ENCODE results near the gene FARSA.
"Not testable (repeated sequence)": the region's sequence is repeated elsewhere in the genome, so short reads cannot be mapped to it uniquely, and the experiment has no call there.

The FARSA gene

DNA sequence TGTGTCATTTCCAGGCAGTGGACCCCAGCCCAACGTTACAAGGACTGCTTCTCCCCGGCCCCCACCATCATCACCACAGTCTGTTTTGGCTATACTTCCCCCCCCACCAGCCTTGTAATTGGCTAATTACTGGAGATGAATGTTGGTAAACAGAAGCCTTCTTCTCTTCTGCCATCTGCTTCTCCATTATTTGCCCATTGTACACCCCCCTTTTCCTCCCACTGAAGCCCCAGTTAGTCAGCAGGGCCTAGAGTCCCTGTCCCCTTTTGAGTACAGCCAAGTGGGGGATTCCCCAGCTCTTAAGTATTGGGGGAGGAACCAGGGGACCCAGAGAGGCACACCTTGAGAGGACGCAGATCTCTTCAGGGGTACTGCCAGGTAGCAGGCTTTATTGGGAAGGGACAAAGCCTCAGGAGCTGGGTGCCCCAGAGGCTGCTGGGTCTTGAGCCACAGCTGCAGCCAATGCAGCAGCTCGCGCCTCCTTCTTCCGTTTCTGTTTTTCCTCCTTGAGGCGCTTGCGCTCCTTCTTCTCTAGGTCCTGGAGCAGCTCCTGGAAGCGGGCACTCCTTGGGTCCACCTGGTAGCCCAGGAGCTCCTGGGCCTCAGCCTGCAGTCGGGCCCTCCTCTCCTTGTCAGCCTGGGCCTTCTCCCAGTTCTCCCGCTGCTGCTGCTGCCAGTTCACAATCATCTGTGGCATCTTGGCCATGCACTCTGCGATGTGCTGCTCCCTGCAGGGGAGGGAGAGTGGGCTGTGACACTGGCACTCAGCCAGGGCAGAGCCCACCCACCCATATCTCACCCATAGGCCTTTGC lies 20.5 kb upstream of the FARSA start:
- DNase-seq: no peak

DNA sequence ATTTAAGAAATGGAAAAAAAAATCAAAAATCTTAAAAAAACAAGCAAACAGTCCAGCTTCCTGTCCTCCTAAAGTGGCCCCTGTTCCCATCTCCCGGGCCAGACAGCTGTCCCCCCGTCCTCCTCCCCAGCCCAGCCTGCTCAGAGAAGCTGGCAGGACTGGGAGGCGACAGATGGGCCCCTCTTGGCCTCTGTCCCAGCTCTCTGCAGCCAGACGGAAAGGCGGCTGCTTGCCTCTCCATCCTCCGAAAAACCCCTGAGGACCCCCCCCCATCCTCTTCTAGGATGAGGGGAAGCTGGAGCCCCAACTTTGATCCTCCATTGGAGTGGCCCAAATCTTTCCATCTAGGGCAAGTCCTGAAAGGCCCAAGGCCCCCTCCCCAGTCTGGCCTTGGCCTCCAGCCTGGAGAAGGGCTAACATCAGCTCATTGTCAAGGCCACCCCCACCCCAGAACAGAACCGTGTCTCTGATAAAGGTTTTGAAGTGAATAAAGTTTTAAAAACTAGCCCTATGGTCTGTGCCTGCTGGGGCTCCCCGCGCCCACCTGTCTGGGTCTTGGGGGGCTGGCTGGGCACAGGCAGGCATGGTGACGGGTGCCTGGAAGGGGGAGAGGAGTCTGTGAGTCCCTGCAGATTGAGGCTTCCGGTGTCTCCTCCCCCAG lies 19.8 kb upstream of the FARSA start:
- no peak for DNase-seq

DNA sequence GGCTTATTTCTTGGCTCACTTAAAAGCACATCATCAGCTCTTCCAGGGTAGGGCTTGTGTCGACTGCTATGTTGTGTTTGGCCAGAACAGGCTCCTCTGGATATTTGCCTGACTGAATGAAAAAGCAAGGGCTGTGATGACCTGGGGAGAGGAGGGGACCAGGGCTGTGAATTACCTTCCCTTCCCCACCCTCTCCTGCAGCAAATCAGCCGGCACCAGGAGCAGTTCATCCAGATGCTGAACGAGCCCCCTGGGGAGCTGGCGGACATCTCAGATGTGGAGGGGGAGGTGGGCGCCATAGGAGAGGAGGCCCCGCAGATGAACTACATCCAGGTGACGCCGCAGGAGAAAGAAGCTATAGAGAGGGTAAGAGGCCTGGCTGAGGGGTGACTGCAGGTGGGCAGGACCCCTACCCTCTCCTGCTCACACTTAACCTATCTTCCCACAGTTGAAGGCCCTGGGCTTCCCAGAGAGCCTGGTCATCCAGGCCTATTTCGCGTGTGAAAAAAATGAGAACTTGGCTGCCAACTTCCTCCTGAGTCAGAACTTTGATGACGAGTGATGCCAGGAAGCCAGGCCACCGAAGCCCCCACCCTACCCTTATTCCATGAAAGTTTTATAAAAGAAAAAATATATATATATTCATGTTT lies 19.1 kb upstream of the FARSA start:
- peak in 1 of 2 donors; percentile 49 for DNase-seq

DNA sequence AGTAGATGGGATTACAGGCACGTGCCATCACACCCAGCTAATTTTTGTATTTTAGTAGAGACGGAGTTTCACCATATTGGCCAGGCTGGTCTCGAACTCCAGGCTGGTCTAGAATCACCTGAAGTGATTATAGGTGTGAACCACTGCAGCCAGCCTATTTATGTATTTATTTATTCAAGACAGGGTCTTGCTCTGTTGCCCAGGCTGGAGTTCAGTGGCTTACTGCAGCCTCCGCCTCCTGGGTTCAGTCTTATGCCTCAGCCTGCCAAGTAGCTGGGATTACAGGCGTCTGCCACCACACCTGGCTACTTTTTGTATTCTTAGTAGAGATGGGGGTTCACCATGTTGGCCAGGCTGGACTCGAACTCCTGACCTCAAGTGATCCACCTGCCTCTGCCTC lies 18.5 kb upstream of the FARSA start:
- not testable (repeated sequence) for DNase-seq

DNA sequence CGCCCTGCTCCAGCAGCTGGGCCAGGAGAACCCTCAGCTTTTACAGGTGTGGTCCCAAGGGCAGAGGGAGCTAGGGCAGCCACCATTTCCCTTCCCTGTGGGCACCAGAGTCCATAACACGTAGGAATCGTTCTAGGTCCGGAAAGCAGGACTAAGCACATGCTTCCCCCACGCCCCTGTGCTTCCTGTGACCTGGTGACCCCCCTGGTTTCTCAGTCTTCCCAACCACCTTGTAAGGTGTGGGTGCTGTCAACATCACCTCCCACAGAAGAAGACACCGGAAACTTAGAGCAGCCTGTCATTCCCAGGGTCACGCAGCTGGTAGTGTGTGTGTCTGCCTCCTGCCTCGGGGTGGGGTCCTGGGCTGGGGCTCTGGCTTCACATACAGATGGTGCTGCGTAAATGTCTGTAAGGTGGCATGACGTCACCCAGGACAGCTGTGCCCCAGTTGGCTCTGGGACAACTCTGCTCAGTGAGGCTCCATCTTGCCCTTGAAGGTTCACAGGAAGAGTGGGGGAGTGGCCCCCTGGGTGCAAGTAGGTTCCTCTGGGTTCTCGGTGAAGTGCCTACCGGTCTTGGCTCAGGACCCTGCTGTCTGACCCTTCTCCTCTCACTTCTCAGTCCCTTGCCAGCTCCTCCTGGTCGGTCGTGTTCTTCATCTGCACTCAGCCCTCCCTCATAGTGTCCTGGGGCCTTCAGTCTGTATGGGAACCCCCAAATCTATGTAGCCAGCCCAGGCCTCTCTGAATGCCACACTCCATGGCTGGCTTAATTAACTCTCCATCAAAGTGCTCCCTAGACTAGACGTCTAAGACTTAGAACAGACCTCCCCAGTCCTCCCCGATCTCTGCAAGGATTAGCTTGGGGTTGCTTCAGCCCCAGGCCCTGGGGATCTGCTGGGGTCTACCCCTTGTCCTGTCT lies 16.1 kb upstream of the FARSA start:
- no peak for DNase-seq

DNA sequence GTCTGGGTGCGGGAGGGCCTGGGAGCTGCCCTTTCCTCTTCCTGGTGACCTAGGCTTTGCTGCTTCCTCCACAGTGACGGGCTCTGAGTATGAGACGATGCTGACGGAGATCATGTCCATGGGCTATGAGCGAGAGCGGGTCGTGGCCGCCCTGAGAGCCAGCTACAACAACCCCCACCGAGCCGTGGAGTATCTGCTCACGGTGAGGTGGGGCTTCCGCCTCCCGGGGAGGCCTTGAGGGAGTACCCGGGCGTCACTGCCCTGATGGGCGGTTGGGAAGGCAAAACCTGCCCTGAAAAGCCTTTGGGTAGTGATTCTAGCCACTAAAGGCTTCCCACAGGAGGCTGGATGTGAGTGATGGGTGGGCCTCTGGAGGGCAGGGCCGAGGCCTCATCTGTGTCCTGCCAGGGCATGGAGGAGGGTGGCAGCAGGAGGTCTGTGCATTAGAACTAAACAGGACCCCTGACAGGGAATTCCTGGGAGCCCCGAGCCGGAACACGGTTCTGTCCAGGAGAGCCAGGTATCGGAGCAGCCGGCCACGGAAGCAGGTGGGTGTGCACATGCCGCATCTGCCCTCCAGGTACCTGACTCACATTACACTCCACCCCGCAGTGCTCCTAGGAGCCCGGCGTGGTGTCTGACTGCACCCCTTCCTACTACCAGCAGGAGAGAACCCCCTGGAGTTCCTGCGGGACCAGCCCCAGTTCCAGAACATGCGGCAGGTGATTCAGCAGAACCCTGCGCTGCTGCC lies 15.3 kb upstream of the FARSA start:
- DNase-seq: no peak

DNA sequence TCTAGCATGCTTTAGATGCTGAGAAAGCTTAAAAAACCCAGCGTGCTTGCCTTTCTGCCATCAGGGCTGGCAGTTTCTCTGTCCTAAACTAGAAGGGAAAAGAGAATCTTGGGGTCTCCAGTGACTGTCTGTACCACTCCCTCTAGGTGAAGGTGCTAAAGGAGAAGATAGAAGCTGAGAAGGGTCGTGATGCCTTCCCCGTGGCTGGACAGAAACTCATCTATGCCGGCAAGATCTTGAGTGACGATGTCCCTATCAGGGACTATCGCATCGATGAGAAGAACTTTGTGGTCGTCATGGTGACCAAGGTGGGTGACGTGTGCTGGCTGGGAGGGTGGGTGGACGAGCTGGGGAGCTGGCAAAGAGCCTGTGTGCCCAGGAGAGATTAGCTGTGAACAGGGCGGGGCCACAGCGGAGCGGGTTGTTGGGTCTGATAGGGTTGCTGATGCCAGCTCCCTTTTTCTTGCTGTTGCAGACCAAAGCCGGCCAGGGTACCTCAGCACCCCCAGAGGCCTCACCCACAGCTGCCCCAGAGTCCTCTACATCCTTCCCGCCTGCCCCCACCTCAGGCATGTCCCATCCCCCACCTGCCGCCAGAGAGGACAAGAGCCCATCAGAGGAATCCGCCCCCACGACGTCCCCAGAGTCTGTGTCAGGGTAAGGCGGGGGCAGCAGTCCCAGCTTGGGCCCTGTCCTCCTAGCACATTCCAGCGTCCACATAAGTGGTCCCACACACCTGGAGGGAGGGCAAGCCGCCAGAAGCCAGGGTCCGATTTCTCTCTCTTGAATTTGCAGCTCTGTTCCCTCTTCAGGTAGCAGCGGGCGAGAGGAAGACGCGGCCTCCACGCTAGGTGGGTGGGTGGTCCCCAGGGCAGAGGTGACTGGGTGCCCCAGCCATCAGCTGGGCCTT lies 14.4 kb upstream of the FARSA start:
- no peak for DNase-seq

DNA sequence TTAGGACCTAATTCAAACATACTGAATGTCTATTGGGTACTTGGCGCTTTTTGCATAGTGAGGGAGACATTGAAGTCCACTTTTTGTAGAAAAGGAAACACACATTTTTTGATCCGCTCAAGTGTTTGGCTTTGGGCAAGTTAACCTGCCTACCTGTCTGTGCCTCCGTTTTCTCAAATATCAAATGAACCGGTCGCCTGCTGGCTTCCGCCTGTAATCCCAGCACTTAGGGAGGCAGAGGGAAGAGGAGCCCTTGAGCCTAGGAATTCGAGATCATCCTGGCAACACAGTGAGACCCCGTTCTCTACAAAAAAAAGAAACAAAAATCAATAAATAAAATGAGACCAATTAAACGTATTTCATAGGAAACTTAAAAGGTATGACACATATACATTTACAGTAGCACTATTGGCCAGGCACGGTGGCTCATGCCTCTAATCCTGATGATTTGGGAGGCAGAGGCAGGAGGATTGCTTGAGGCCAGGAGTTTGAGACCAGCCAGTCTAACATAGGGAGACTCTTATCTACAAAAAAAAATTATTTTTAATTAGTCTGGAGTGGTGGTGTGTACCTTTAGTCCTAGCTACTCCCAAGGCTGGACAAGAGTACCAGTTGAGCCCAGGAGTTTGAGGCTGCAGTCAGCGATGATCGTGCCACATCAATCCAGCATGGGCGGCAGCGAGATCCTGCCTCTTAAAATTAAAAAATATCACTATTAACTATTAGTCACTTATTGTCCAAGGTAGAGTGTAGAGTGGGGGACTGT lies 13.4 kb upstream of the FARSA start:
- no peak for DNase-seq

DNA sequence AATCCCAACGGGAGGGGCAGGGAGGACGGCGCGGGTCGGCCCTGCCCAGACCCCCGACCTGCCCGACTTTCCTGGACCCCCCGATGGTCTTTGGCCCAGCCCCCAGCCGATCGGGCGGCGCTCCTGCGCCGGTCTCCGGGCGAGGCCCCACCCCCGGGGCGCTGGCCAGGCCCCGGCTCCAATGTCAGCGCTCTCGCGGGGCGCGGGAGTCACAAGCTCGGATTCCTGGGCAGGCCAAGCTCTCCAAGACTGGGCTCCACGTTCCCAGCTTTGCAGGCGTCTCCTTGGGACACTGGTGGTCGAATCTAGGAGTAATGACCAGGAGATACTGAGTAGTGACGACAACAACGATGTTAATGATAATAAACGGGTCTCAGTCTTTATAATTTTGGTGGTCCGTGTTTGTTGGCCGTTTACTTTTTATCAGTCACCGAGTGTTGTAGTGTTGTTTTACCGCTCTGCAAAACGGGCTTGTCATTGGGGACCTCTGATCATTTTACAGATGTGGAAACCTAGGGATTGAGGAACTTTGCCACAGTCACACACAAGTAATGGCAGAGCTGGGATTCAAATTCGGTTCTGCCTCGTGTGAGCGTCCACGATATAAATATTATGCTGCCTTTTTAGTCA lies 12.7 kb upstream of the FARSA start:
- DNase-seq: peak; percentile 51 to 53

DNA sequence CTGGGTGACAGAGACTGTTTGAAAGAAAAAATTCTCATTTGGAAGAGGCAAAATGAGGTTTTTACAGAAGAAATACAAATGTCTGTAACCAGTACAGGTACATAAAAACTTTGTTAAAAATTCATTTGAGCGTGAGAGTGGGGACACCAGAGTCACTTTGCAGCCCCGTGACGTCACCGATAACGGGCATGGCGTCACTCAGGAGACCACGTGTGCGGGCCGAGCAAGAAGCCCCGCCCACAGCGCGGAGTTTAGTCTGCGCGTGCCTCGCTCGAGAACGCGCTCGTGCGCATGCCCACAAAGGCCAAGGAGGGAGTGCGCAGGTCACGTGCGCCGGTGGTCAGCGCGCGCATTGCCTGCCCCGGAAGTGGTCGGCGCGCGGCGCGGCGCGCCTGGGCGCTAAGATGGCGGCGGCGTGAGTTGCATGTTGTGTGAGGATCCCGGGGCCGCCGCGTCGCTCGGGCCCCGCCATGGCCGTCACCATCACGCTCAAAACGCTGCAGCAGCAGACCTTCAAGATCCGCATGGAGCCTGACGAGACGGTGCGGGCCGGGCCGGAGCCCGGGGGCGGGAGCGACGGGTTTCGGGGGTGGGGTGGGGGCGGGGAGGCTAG lies 12.1 kb upstream of the FARSA start, which contains the start of gene RAD23A:
Gene RAD23A, plus strand, starts transcription at position 384 of the 613 bp plus-strand sequence. Its CDS starts 87 bp downstream, at position 471.
- peak; percentile 98 to 99 for DNase-seq

DNA sequence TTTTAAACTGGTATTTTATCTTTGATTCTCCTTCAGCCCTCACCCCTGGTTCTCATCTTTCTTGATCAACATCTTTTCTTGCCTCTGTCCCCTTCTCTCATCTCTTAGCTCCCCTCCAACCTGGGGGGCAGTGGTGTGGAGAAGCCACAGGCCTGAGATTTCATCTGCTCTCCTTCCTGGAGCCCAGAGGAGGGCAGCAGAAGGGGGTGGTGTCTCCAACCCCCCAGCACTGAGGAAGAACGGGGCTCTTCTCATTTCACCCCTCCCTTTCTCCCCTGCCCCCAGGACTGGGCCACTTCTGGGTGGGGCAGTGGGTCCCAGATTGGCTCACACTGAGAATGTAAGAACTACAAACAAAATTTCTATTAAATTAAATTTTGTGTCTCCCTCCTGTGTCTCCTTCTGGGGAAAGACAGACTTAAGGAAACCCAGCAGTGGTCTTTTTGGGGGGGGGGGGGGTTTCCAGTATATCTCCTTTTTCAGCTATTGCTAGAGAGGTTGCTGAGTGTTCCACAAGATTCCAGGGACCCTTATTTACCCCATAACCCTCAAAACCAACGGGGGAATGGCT lies 10.7 kb upstream of the FARSA start:
- DNase-seq: no peak

DNA sequence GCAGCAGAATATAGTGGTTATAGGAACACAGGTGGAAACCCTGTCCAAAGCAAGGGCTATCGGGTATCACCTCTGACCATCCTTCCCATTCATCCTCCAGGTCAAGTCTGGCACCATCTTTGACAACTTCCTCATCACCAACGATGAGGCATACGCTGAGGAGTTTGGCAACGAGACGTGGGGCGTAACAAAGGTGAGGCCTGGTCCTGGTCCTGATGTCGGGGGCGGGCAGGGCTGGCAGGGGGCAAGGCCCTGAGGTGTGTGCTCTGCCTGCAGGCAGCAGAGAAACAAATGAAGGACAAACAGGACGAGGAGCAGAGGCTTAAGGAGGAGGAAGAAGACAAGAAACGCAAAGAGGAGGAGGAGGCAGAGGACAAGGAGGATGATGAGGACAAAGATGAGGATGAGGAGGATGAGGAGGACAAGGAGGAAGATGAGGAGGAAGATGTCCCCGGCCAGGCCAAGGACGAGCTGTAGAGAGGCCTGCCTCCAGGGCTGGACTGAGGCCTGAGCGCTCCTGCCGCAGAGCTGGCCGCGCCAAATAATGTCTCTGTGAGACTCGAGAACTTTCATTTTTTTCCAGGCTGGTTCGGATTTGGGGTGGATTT lies 10.0 kb upstream of the FARSA start:
- DNase-seq: no peak

DNA sequence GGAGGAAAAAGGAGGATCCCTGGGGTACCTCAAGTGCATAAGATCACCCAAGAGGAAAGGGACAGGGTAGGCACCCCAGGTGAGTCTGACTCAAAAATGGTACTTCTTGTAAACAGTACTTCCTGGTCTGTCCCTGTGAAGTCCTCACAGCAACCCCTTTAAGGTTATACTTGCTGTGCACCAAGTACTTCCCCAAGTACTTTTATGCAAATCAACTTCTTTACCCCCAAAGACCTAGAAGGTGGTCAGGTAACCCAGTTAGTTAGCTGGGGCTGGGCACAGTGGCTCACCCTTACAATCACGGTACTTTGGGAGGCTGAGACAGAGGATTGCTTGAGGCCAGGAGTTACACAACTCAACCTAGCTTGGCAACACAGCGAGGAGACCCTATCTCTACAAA lies 7.4 kb upstream of the FARSA start:
- no peak for DNase-seq

DNA sequence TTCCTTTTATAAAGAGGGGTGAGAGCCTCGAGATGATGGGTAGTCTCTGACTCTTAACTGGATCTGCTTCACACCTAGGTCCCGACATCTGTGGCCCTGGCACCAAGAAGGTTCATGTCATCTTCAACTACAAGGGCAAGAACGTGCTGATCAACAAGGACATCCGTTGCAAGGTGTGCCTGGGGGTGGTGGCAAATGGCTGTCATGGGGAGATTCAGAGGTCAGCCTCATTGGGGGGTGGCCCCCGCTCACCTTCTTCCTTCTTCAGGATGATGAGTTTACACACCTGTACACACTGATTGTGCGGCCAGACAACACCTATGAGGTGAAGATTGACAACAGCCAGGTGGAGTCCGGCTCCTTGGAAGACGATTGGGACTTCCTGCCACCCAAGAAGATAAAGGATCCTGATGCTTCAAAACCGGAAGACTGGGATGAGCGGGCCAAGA lies 6.5 kb upstream of the FARSA start:
- DNase-seq: no peak

DNA sequence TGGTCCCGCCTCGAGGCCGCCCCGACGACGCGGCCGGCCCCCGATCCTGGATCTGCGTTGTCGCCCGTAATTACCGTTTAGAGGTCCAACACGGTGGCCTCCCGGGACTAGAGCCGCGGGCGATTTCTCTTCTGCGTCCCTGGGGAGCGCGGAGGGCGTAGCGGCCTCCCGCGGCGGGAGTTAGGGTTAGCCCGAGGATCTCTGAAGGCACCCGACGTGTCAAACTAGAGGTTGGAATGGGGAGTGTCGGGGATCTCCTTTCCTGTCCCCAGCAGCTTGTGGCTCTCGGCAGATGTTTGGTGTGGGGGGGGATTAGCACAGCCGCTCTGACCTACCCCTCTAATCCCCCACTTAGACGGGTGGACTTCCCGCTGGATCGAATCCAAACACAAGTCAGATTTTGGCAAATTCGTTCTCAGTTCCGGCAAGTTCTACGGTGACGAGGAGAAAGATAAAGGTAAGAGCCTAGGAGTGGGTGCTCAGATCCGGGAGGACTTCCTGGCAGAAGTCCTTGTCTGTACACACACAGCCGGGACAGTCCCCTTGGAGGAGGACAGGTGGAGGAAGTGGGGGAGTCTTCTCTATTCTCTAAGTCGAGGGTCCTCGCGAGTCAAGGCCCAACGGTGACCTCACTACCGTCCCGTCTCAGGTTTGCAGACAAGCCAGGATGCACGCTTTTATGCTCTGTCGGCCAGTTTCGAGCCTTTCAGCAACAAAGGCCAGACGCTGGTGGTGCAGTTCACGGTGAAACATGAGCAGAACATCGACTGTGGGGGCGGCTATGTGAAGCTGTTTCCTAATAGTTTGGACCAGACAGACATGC lies 5.5 kb upstream of the FARSA start:
- peak; percentile 47 to 48 for DNase-seq

DNA sequence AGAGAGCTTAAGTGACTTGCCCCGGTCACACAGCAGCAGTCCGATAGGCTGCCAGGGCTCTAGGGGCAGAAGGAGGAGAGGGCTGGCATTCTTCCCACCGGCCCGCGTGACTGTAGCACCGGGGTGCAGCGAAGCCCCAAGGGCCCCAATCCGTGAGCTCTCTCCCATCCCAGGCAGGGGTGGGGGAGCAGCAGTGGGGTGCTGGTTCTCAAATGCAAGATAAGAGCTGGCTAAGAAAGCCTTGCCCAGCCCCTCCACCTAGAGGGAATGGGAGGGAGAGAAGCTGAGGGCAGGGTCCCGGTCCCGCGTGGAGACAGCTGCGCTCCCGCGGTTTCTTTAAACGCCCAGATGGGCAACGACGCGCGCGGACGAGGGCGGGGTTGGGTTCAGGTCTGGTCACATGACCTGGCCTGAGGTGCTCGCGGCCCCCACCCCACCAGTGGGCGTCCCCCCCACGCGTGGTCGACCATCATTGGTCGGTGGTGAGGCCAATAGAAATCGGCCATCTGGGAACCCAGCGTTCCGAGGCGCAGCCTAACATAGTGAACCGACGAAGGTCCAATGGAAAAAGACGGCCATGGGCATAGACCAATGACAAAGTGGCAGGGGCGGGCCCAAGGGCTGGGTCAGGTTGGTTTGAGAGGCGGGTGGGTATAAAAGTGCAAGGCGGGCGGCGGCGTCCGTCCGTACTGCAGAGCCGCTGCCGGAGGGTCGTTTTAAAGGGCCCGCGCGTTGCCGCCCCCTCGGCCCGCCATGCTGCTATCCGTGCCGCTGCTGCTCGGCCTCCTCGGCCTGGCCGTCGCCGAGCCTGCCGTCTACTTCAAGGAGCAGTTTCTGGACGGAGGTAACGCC lies 4.6 kb upstream of the FARSA start, which contains the start of gene CALR:
Gene CALR, plus strand, starts transcription at position 683 of the 852 bp plus-strand sequence. Its CDS starts 71 bp downstream, at position 754.
- peak; percentile 99 to 100 for DNase-seq

All from CD4-positive, alpha-beta T cell treated with Interleukin-1 beta for 1 hour (primary cell).